GM23338 (cell line): Measurements from ENCODE around the gene CMIP. TPM values are rescaled to one million over a fixed set of nuclear protein-coding genes. Genes with fewer than 3 reads are reported as not detected.

ENCODE experiments used
- ATAC-seq: fragments of 200-7000 bp; cut with Tn5 transposase; 3 replicates; pipeline ENCODE4 v1.9.1; 2020
- DNase-seq: peaks from one replicate; pipeline ENCODE4 v3.0.0-alpha.2; 2015; ENCODE audit warnings: low spot score
- H2AFZ ChIP-seq: fragments of 200-600 bp; sonication (generic); 2 replicates; pipeline ENCODE4 v1.8.0; 2016; ENCODE audit warnings: antibody characterized with exemption, mild to moderate bottlenecking, moderate library complexity
- H3F3A ChIP-seq: fragments of 200-600 bp; sonication (generic); replicated peaks from 2 replicates; pipeline ENCODE4 v1.8.0; 2017; ENCODE audit warnings: antibody characterized with exemption, mixed run types, low read depth
- H3K27ac ChIP-seq: fragments of 200-600 bp; sonication (generic); 2 replicates; pipeline ENCODE4 v1.6.1; 2016; ENCODE audit warnings: low read depth
- H3K27me3 ChIP-seq: fragments of 200-600 bp; sonication (generic); 2 replicates; pipeline ENCODE4 v1.8.0; 2016; ENCODE audit warnings: mild to moderate bottlenecking, mixed run types, moderate library complexity; ENCODE audit not compliant: insufficient read depth
- H3K36me3 ChIP-seq: fragments of 200-600 bp; sonication (generic); 2 replicates; pipeline ENCODE4 v1.8.0; 2016; ENCODE audit warnings: mild to moderate bottlenecking; ENCODE audit not compliant: insufficient read depth
- H3K4me1 ChIP-seq: fragments of 200-600 bp; sonication (generic); 2 replicates; pipeline ENCODE4 v1.8.0; 2016; ENCODE audit warnings: mild to moderate bottlenecking, moderate library complexity; ENCODE audit not compliant: insufficient read depth
- H3K4me2 ChIP-seq: fragments of 200-600 bp; sonication (generic); 2 replicates; pipeline ENCODE4 v1.7.1; 2017; ENCODE audit warnings: mixed run types
- H3K4me3 ChIP-seq: fragments of 200-600 bp; sonication (generic); 2 replicates; pipeline ENCODE4 v1.6.1; 2016; ENCODE audit warnings: mixed run types
- H3K79me2 ChIP-seq: fragments of 200-600 bp; sonication (generic); replicated peaks from 2 replicates; pipeline ENCODE4 v1.8.0; 2017; ENCODE audit warnings: mild to moderate bottlenecking; ENCODE audit not compliant: insufficient read depth
- H3K9me2 ChIP-seq: fragments of 200-600 bp; sonication (generic); 2 replicates; pipeline ENCODE4 v1.8.0; 2017; ENCODE audit not compliant: insufficient read depth
- H4K20me1 ChIP-seq: fragments of 200-600 bp; sonication (generic); replicated peaks from 2 replicates; pipeline ENCODE4 v1.8.0; 2017; ENCODE audit warnings: mild to moderate bottlenecking; ENCODE audit not compliant: insufficient read depth
- H3K27ac Mint-ChIP-seq: 2 replicates; pipeline ENCODE4 v1.8.0; 2020; ENCODE audit warnings: inconsistent platforms, mild to moderate bottlenecking, moderate library complexity, mixed read lengths
- H3K27me3 Mint-ChIP-seq: 3 replicates; pipeline ENCODE4 v1.8.0; 2022; ENCODE audit warnings: low read depth, mild to moderate bottlenecking, moderate library complexity, mixed read lengths, inconsistent platforms; ENCODE audit not compliant: insufficient read depth, poor library complexity
- H3K36me3 Mint-ChIP-seq: 3 replicates; pipeline ENCODE4 v1.8.0; 2021; ENCODE audit warnings: low read depth, mild to moderate bottlenecking, inconsistent platforms, moderate library complexity, mixed read lengths
- H3K4me1 Mint-ChIP-seq: 3 replicates; pipeline ENCODE4 v1.8.0; 2020; ENCODE audit warnings: mild to moderate bottlenecking, inconsistent platforms, mixed read lengths
- H3K4me3 Mint-ChIP-seq: 3 replicates; pipeline ENCODE4 v1.8.0; 2021; ENCODE audit warnings: moderate library complexity, mild to moderate bottlenecking, inconsistent platforms, mixed read lengths
- H3K9me3 Mint-ChIP-seq: 3 replicates; pipeline ENCODE4 v1.8.0; 2020; ENCODE audit warnings: moderate library complexity, mild to moderate bottlenecking, inconsistent platforms, mixed read lengths
- CREB1 ChIP-seq: fragments of 250-450 bp; sonication (Bioruptor Pico); IDR thresholded peaks from 2 replicates; pipeline ENCODE4 v1.5.0; 2020; ENCODE audit warnings: low read depth, mild to moderate bottlenecking, moderate library complexity
- CTCF ChIP-seq, 2 experiments: fragments of 200-600 bp in 1 of 2; sonication (generic) in 1 of 2; conservative IDR thresholded peaks; 2 replicates each; pipeline versions ENCODE4 v1.5.1 to v1.6.1; 2016 to 2017; ENCODE audit warnings: antibody characterized with exemption in 2 of 2, low read depth in 2 of 2, mild to moderate bottlenecking in 2 of 2, moderate library complexity in 1 of 2
- ETS1 ChIP-seq: IDR thresholded peaks from 2 replicates; pipeline ENCODE4 v1.6.1; 2016; ENCODE audit warnings: antibody characterized with exemption
- EZH2 ChIP-seq: fragments of 200-600 bp; sonication (generic); IDR thresholded peaks from one replicate; pipeline ENCODE4 v1.8.0; 2017; ENCODE audit warnings: antibody characterized with exemption, mild to moderate bottlenecking, low read depth; ENCODE audit not compliant: unreplicated experiment
- EZH2phosphoT487 ChIP-seq: fragments of 200-600 bp; sonication (generic); IDR thresholded peaks from one replicate; pipeline ENCODE4 v1.8.1; 2018; ENCODE audit warnings: antibody characterized with exemption; ENCODE audit not compliant: unreplicated experiment
- JUNB ChIP-seq: IDR thresholded peaks from one replicate; pipeline ENCODE4 v1.6.1; 2016; ENCODE audit warnings: antibody characterized with exemption; ENCODE audit not compliant: unreplicated experiment
- NANOG ChIP-seq: IDR thresholded peaks from 2 replicates; pipeline ENCODE4 v1.6.1; 2016; ENCODE audit warnings: antibody characterized with exemption, borderline replicate concordance
- POLR2AphosphoS5 ChIP-seq: IDR thresholded peaks from 2 replicates; pipeline ENCODE4 v1.6.1; 2016; ENCODE audit warnings: antibody characterized with exemption, low read depth
- REST ChIP-seq: IDR thresholded peaks from one replicate; pipeline ENCODE4 v1.6.1; 2018; ENCODE audit warnings: antibody characterized with exemption; ENCODE audit not compliant: unreplicated experiment
- STAT1 ChIP-seq: IDR thresholded peaks from one replicate; pipeline ENCODE4 v1.6.1; 2016; ENCODE audit warnings: antibody characterized with exemption; ENCODE audit not compliant: unreplicated experiment
- ZNF114 ChIP-seq: fragments of 250-450 bp; sonication (Bioruptor Pico); IDR thresholded peaks from 2 replicates; pipeline ENCODE4 v1.5.0; 2020; ENCODE audit warnings: mild to moderate bottlenecking, moderate library complexity
- ZNF331 ChIP-seq: fragments of 250-450 bp; sonication (Bioruptor Pico); IDR thresholded peaks from 2 replicates; pipeline ENCODE4 v1.5.0; 2020; ENCODE audit warnings: low read depth, mild to moderate bottlenecking, moderate library complexity
- ZNF462 ChIP-seq: fragments of 250-450 bp; sonication (Bioruptor Pico); IDR thresholded peaks from 2 replicates; pipeline ENCODE4 v1.5.0; 2020; ENCODE audit warnings: mild to moderate bottlenecking, moderate library complexity
- polyA plus RNA-seq: library from polyadenylated mRNA; unstranded; fragments of >200 nt; fragmentation: Nextera tagmentation; extraction: Ambion mirVana; gene quantifications from 2 replicates; pipeline ENCODE4 v1.2.1, GENCODE V29; 2016
- total RNA-seq: library from RNA; depleted of rRNA; stranded (reverse); fragments of >200 nt; shearing (Covaris generic); gene quantifications from 2 replicates; pipeline ENCODE4 v1.2.3, GENCODE V29; 2014

CMIP gene
- total and polyA plus RNA-seq, 2 experiments from 2014 or later, result 9.5 to 62.3 TPM

- Mint-ChIP-seq H3K27ac (no peak overlapping the region; the same call in 1 of the 2 replicates), H3K27me3 (peaks cover 5% of the 10 kb centered on the region), H3K36me3 (no peaks in the 10 kb centered on the region; the same call in 2 of the 3 replicates), H3K4me3 (no peak overlapping the region), H3K9me3 (no peaks in the 10 kb centered on the region), H3K4me1 (peaks cover 22% of the 10 kb centered on the region)
- Histone ChIP-seq H3K27me3 (no peaks in the 10 kb centered on the region), H3K79me2 (peaks cover 85% of the 10 kb centered on the region), H3K4me1 (no peaks in the 10 kb centered on the region; the same call in 1 of the 2 replicates), H2AFZ (no peak overlapping the region), H4K20me1 (peaks cover 41% of the 10 kb centered on the region), H3K4me2 (no peak overlapping the region), H3K9me2 (no peaks in the 10 kb centered on the region), H3K36me3 (no peaks in the 10 kb centered on the region), H3F3A (no peaks in the 10 kb centered on the region), H3K27ac (no peak overlapping the region), H3K4me3 (no peak overlapping the region)
- no peak for TF ChIP-seq JUNB
- no peak for TF ChIP-seq REST
- no peak for TF ChIP-seq ZNF462 (CRISPR knock-in tag)
- TF ChIP-seq CREB1 (CRISPR knock-in tag), result no peak
- TF ChIP-seq POLR2AphosphoS5, result no peak
- TF ChIP-seq EZH2, result no peak
- TF ChIP-seq STAT1, result no peak
- no peak for TF ChIP-seq NANOG
- TF ChIP-seq ZNF331, result no peak
- no peak for TF ChIP-seq CTCF (conservative IDR thresholded peaks at IDR 0.05; ENCODE audit: low read depth in 2 of 2)
- no peak for TF ChIP-seq ZNF114
- no peak for TF ChIP-seq EZH2phosphoT487
- no peak for TF ChIP-seq ETS1
- DNase-seq (no peak), ATAC-seq (no peak)
These were observed 119.9 kb downstream of the CMIP start for GRCh38 chr16:81564421-81564911.
